Nephron (organoid): ENCODE measurements around the gene KCNK6.
A peak's percentile ranks its signal among the peaks of the same experiment; 100 is the strongest.

Experiments
- H3K27ac Mint-ChIP-seq, 3 experiments: 2 replicates each; pipeline ENCODE4 v1.8.0; 2020; ENCODE audit warnings: mixed read lengths in 3 of 3, mild to moderate bottlenecking in 2 of 3, moderate library complexity in 1 of 3
- H3K27me3 Mint-ChIP-seq: 2 replicates; pipeline ENCODE4 v1.8.0; 2021; ENCODE audit warnings: low read depth, mild to moderate bottlenecking, moderate library complexity, mixed read lengths
- H3K36me3 Mint-ChIP-seq: 2 replicates; pipeline ENCODE4 v1.8.0; 2020; ENCODE audit warnings: low read depth, mixed read lengths
- H3K4me1 Mint-ChIP-seq: 2 replicates; pipeline ENCODE4 v1.8.0; 2020; ENCODE audit warnings: mixed read lengths
- H3K4me3 Mint-ChIP-seq, 3 experiments: 2 replicates each; pipeline ENCODE4 v1.8.0; 2020; ENCODE audit warnings: mild to moderate bottlenecking in 3 of 3, mixed read lengths in 3 of 3, moderate library complexity in 2 of 3
- H3K9me3 Mint-ChIP-seq: 2 replicates; pipeline ENCODE4 v1.8.0; 2020; ENCODE audit warnings: mixed read lengths
- TF ChIP-seq, protein P1 (sequence below), 3 experiments: fragments of 200-600 bp; sonication (generic); IDR thresholded peaks; one replicate each; pipeline ENCODE4 v1.5.0; 2021; ENCODE audit warnings: antibody characterized with exemption in 3 of 3; ENCODE audit not compliant: unreplicated experiment in 3 of 3

The KCNK6 gene

DNA sequence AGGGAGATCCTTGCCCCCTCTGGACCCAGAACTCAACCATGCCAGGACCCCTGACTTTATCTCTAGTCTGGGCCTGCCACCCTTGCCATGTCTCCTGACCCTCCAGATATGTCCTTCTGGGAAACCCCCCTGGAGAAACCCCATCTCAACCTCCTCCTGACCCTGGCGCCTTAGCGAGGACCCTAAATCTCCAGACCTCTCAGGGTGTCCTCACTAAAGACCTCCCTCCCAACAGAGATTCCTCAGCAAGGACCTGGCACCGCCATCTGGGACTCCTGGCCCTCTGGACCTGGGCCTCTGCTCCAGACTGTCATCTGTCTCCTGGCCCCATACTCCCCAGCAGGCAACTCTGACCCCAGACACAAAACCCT, 1.3 kb downstream of the KCNK6 start:
- Mint-ChIP-seq H3K4me1 (peaks cover 9% of the 10 kb centered on the region), H3K27me3 (peaks cover 59% of the 10 kb centered on the region), H3K36me3 (no peaks in the 10 kb centered on the region), H3K9me3 (no peaks in the 10 kb centered on the region), H3K27ac (no peak overlapping the region), H3K4me3 (peak overlapping the region; percentile 46 to 79 (median 78))
- TF ChIP-seq, protein P1, sequence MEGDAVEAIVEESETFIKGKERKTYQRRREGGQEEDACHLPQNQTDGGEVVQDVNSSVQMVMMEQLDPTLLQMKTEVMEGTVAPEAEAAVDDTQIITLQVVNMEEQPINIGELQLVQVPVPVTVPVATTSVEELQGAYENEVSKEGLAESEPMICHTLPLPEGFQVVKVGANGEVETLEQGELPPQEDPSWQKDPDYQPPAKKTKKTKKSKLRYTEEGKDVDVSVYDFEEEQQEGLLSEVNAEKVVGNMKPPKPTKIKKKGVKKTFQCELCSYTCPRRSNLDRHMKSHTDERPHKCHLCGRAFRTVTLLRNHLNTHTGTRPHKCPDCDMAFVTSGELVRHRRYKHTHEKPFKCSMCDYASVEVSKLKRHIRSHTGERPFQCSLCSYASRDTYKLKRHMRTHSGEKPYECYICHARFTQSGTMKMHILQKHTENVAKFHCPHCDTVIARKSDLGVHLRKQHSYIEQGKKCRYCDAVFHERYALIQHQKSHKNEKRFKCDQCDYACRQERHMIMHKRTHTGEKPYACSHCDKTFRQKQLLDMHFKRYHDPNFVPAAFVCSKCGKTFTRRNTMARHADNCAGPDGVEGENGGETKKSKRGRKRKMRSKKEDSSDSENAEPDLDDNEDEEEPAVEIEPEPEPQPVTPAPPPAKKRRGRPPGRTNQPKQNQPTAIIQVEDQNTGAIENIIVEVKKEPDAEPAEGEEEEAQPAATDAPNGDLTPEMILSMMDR (IDR thresholded peaks at IDR 0.05; ENCODE audit: unreplicated experiment in 3 of 3): no peak

DNA sequence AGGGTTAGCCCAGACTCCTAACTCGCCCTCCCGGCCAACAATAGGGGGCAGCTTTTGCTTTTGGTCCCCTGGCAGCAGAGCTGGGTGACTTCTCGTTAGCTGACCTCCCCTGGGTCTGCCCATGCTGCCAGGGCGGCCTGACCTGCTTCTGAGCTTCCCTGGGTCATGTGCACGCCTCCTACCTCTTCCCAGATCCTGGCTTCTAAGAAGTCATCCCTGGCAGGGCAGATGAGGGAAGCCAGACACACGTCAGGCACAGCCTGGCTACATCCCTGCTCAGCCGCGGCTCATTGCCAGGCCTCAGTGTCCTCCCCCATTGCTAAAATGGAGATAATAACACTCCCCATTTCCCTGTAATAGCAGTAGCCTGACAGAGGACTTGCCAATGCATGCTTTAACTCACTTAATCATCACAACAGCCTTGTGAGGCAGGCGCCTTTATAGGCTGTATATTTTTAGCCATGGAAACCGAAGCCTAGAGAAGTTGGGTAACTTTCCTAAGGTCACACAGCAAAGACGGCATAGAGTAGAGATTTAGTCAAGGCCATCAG, 2.1 kb downstream of the KCNK6 start:
- H3K4me3 Mint-ChIP-seq: peak overlapping the region; percentile 7 to 79 (median 78)

DNA sequence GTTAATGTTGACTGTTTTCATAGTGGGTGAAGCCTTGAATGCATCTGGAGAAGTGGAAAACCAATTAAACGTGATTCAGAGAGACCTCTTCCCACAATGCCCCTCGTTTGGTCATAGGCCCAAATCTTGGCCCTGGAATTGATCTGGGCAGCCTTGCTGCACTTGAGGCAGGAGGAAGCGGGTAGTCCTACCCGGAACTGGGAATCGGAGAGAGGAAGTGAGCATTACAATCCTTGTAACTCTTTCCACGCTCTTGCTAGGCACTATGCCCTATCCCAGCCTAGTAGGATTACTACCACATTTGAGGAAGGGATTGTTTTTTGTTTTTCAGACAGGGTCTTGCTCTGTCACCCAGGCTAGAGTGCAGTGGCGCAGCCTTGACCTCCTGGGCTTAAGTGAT, 3.6 kb downstream of the KCNK6 start:
- H3K27ac Mint-ChIP-seq: no peak overlapping the region
- H3K4me3 Mint-ChIP-seq: no peak overlapping the region
- peaks cover 9% of the 10 kb centered on the region for H3K4me1 Mint-ChIP-seq
- TF ChIP-seq, protein P1 (IDR thresholded peaks at IDR 0.05; ENCODE audit: unreplicated experiment in 3 of 3): no peak
- no peaks in the 10 kb centered on the region for H3K9me3 Mint-ChIP-seq
- no peaks in the 10 kb centered on the region for H3K36me3 Mint-ChIP-seq
- peaks cover 48% of the 10 kb centered on the region for H3K27me3 Mint-ChIP-seq

More for the DNA sequence above, 2.1 kb downstream of the KCNK6 start:
- TF ChIP-seq, protein P1 (IDR thresholded peaks at IDR 0.05; ENCODE audit: unreplicated experiment in 3 of 3): no peak
- peak overlapping the region in 1 of 3 experiments; percentile 8 for H3K27ac Mint-ChIP-seq
- peaks cover 9% of the 10 kb centered on the region for H3K4me1 Mint-ChIP-seq
- H3K9me3 Mint-ChIP-seq: no peaks in the 10 kb centered on the region
- H3K36me3 Mint-ChIP-seq: no peaks in the 10 kb centered on the region
- H3K27me3 Mint-ChIP-seq: peaks cover 59% of the 10 kb centered on the region

DNA sequence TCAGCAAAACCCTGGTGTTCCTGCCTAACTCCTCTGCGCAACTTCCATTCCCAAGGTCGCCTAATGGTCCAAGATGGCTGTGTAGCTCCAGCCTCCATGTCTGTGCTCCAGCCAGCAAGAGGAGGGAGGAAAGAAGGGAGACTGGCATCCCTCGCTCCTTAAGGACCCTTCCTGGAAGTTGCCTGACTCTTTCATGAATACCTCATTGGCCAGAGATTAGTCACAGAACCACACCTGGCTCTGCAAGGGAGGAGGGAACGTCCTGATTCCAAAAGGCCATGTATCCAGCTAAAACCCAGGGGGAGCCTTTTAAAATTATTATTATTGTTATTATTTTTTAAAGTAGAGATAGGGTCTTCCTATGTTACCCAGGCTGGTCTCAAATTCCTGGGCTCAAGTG, 4.8 kb downstream of the KCNK6 start:
- TF ChIP-seq, protein P1 (IDR thresholded peaks at IDR 0.05; ENCODE audit: unreplicated experiment in 3 of 3): no peak
- Mint-ChIP-seq H3K4me1 (peaks cover 9% of the 10 kb centered on the region), H3K36me3 (no peaks in the 10 kb centered on the region), H3K27me3 (peaks cover 37% of the 10 kb centered on the region), H3K27ac (no peak overlapping the region), H3K4me3 (no peak overlapping the region), H3K9me3 (no peaks in the 10 kb centered on the region)

DNA sequence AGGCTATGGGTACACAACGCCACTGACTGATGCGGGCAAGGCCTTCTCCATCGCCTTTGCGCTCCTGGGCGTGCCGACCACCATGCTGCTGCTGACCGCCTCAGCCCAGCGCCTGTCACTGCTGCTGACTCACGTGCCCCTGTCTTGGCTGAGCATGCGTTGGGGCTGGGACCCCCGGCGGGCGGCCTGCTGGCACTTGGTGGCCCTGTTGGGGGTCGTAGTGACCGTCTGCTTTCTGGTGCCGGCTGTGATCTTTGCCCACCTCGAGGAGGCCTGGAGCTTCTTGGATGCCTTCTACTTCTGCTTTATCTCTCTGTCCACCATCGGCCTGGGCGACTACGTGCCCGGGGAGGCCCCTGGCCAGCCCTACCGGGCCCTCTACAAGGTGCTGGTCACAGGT, 6.9 kb downstream of the KCNK6 start:
- no peak overlapping the region for H3K27ac Mint-ChIP-seq
- H3K4me1 Mint-ChIP-seq: peaks cover 7% of the 10 kb centered on the region
- peaks cover 18% of the 10 kb centered on the region for H3K27me3 Mint-ChIP-seq
- no peaks in the 10 kb centered on the region for H3K36me3 Mint-ChIP-seq
- TF ChIP-seq, protein P1 (IDR thresholded peaks at IDR 0.05; ENCODE audit: unreplicated experiment in 3 of 3): no peak
- H3K4me3 Mint-ChIP-seq: no peak overlapping the region
- no peaks in the 10 kb centered on the region for H3K9me3 Mint-ChIP-seq

DNA sequence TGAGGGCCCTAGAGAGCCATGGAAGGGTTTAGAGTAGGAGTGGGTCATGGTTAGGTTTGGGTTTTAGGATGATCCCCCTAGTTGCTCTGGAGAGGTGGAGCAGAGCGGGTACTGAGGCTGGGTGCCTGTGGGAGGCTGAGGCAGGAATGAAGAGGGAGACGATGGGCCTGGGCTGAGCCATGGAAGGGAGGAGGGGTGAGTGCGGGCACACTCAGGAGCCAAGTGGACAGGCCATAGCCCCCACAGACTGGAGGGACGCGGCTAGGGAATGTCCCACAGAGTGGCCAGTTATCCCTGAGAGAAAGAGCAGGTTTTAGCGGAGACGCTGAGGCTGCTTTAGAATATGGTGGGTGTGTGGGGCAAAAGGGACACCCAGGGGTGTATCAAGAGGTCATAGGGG, 10.0 kb downstream of the KCNK6 start:
- H3K27me3 Mint-ChIP-seq: peaks cover 6% of the 10 kb centered on the region
- no peaks in the 10 kb centered on the region for H3K9me3 Mint-ChIP-seq
- no peaks in the 10 kb centered on the region for H3K4me1 Mint-ChIP-seq
- no peak overlapping the region for H3K4me3 Mint-ChIP-seq
- TF ChIP-seq, protein P1 (IDR thresholded peaks at IDR 0.05; ENCODE audit: unreplicated experiment in 3 of 3): no peak
- H3K36me3 Mint-ChIP-seq: no peaks in the 10 kb centered on the region
- no peak overlapping the region for H3K27ac Mint-ChIP-seq
